Jurkat, Clone E6-1 (cell line): ENCODE data around the gene SLAIN1. TPM values are rescaled to one million over a fixed set of nuclear protein-coding genes. Genes with fewer than 3 reads are reported as not detected.
"Not testable (repeated sequence)": the region's sequence is repeated elsewhere in the genome, so short reads cannot be mapped to it uniquely, and the experiment has no call there.

ENCODE experiments used
- DNase-seq: peaks from one replicate; pipeline ENCODE4 v3.0.0-alpha.2; 2011; ENCODE audit warnings: low read depth, low spot score
- H3K4me3 ChIP-seq: 2 replicates; pipeline ENCODE4 v1.5.1; 2011; ENCODE audit warnings: mild to moderate bottlenecking, low read length, control low read depth, moderate library complexity
- polyA plus RNA-seq: library from polyadenylated mRNA; unstranded; fragments of >200 nt; gene quantifications from one replicate; pipeline ENCODE4 v1.2.1, GENCODE V29; 2012; ENCODE audit warnings: missing spikeins; ENCODE audit not compliant: insufficient read length, insufficient read depth

The SLAIN1 gene
- 39.6 TPM for polyA plus RNA-seq

GRCh38 chr13:77697217-77698103 is at the start of gene SLAIN1:
Gene SLAIN1 (plus strand): TSS chr13:77697687. CDS start chr13:77697914, 227 bp downstream.
- peak within 1 kb of the TSS; percentile 76 for H3K4me3 ChIP-seq
- DNase-seq, result peak; percentile 82

- no peak overlapping the region for H3K4me3 ChIP-seq
- DNase-seq, result no peak
Observed at GRCh38 chr13:77650409-77650808, 47.1 kb upstream of the SLAIN1 start.

GRCh38 chr13:77653301-77653700 is 44.2 kb upstream of the SLAIN1 start:
- no peak for DNase-seq
- no peak overlapping the region for H3K4me3 ChIP-seq

GRCh38 chr13:77660016-77660415 is 37.5 kb upstream of the SLAIN1 start:
- not testable (repeated sequence) for DNase-seq, H3K4me3 ChIP-seq

- no peak for DNase-seq
- no peak overlapping the region for H3K4me3 ChIP-seq
Observed at GRCh38 chr13:77660841-77661250, 36.6 kb upstream of the SLAIN1 start.

GRCh38 chr13:77662301-77662700 is 35.2 kb upstream of the SLAIN1 start:
- not testable (repeated sequence) for DNase-seq, H3K4me3 ChIP-seq

- H3K4me3 ChIP-seq, DNase-seq: not testable (repeated sequence)
Observed at GRCh38 chr13:77662831-77663230, 34.7 kb upstream of the SLAIN1 start.

GRCh38 chr13:77674852-77675251 is 22.6 kb upstream of the SLAIN1 start:
- no peak for DNase-seq
- no peak overlapping the region for H3K4me3 ChIP-seq

GRCh38 chr13:77678691-77679235 is 18.7 kb upstream of the SLAIN1 start:
- no peak for DNase-seq
- H3K4me3 ChIP-seq, result no peak overlapping the region

- H3K4me3 ChIP-seq, result no peak overlapping the region
- DNase-seq, result no peak
Observed at GRCh38 chr13:77687799-77688198, 9.7 kb upstream of the SLAIN1 start.

GRCh38 chr13:77691871-77692270 is 5.6 kb upstream of the SLAIN1 start:
- no peak overlapping the region for H3K4me3 ChIP-seq
- DNase-seq, result no peak

GRCh38 chr13:77692746-77693448 is 4.6 kb upstream of the SLAIN1 start:
- no peak overlapping the region for H3K4me3 ChIP-seq
- DNase-seq, result no peak

- no peak for DNase-seq
- H3K4me3 ChIP-seq, result no peak overlapping the region
Observed at GRCh38 chr13:77693449-77693940, 4.0 kb upstream of the SLAIN1 start.

GRCh38 chr13:77696006-77696878 is 1.2 kb upstream of the SLAIN1 start:
- peak; percentile 44 for DNase-seq
- H3K4me3 ChIP-seq, result peak overlapping the region; percentile 59

GRCh38 chr13:77696879-77697216 is 639 bp upstream of the SLAIN1 start:
- H3K4me3 ChIP-seq, result peak overlapping the region; percentile 59
- DNase-seq, result no peak

GRCh38 chr13:77698201-77699058 is 943 bp downstream of the SLAIN1 start:
- H3K4me3 ChIP-seq, result peak overlapping the region; percentile 76
- DNase-seq, result peak; percentile 36

- H3K4me3 ChIP-seq, result peak overlapping the region; percentile 76
- no peak for DNase-seq
Observed at GRCh38 chr13:77699059-77699680, 1.7 kb downstream of the SLAIN1 start.

GRCh38 chr13:77701305-77701704 is 3.8 kb downstream of the SLAIN1 start:
- H3K4me3 ChIP-seq, result no peak overlapping the region
- no peak for DNase-seq
